Posterior cingulate gyrus (tissue), 11 donors: ENCODE results near the gene PML.

Source experiments
- DNase-seq, 10 donors: peaks; one replicate each; pipeline versions ENCODE4 v3.0.0 to v3.0.0-alpha.2; 2020 to 2021; ENCODE audit warnings: mixed read lengths in 3 of 10
- intact Hi-C: fragments of 100-400 bp; cut with DNase I; formaldehyde crosslinking; loops from one replicate; pipeline ENCODE4 v1.15.1; 2023

PML gene

GRCh38 chr15:74035121-74036017 lies 40.9 kb downstream of the PML start:
- intact Hi-C loops: loop anchor here (10.0 kb wide), 1 partner anchor 61 kb away; no protein-coding TSS in a partner anchor
- peak in 3 of 10 donors; percentile 58 to 79 (median 74) for DNase-seq

GRCh38 chr15:74036271-74037170 lies 42.0 kb downstream of the PML start:
- DNase-seq: peak in 9 of 10 donors; percentile 34 to 93 (median 70)
- intact Hi-C loops: loop anchor here (10.0 kb wide), 1 partner anchor 62 kb away; no protein-coding TSS in a partner anchor

GRCh38 chr15:74037171-74038117 lies 42.9 kb downstream of the PML start:
- intact Hi-C loops: loop anchor here (10.0 kb wide), 1 partner anchor 63 kb away; no protein-coding TSS in a partner anchor
- DNase-seq: peak in 1 of 10 donors; percentile 55

GRCh38 chr15:74038707-74039655 lies 44.5 kb downstream of the PML start:
- DNase-seq: peak in 2 of 10 donors; percentile 55 to 58
- intact Hi-C loops: loop anchor here (10.0 kb wide), 1 partner anchor 64 kb away; no protein-coding TSS in a partner anchor

DNA sequence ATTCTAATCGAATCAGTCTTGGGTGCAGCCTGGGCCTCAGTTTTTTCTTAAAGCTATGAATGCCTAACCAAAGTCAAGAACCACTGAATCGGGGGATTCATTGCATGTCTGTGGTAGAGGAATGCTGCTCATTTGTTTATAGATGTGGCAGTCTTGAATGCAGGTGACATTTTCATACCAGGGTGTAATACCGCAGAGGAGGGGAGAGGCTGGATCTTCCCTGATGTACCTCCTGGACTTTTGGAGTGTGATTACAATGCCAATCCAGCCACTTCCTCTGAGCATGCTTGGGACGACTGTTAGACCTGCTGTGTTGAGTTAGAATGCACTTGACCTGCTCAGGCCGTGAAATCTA lies 45.1 kb downstream of the PML start:
- intact Hi-C loops: loop anchor here (10.0 kb wide), 1 partner anchor 65 kb away; no protein-coding TSS in a partner anchor
- peak in 1 of 10 donors; percentile 3 for DNase-seq

- intact Hi-C loops: no loop called here
- DNase-seq: peak in 1 of 10 donors; percentile 39
Measured at GRCh38 chr15:74040109-74040850, 45.8 kb downstream of the PML start.

- intact Hi-C loops: no loop called here
- peak in 2 of 10 donors; percentile 60 to 67 for DNase-seq
Measured at GRCh38 chr15:74041311-74041756, 46.8 kb downstream of the PML start.

DNA sequence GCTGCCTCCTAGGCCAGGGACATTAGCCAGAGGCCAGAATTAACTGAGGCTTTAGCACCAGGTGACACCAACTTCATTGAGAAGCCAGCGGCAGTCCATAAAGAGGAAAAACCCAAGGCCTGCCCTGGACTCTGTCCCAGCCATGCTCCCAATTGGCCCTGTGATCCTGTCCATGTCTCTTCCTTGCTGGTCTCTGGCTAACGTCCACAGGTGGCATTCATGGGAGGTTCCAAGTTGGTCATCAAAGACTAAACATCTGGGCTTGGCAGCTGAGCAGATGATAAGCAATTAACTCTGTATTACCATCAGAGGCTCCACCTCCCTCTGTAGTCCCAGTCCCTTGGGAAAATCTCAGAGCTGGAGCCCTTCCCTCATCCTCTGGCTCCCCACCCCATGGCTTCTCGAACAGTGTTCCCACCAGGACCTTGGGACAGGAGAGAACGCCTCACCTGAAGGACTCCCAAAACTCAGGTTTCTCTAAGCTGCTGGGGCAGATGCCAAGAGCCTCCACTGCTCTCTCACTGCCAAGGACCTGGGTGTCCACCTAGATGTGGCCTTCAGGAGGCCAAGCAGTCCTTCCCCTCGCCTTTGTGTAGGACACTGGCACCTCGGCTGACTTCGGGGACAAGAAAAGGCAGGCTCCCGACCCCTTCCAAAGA lies 47.4 kb downstream of the PML start:
- peak in 1 of 10 donors; percentile 22 for DNase-seq
- intact Hi-C loops: no loop called here

GRCh38 chr15:74042603-74043424 lies 48.3 kb downstream of the PML start:
- peak in 1 of 10 donors; percentile 32 for DNase-seq
- intact Hi-C loops: no loop called here

- peak in 2 of 10 donors; percentile 42 to 62 for DNase-seq
- intact Hi-C loops: no loop called here
Measured at GRCh38 chr15:74043425-74044266, 49.1 kb downstream of the PML start.

- intact Hi-C loops: no loop called here
Measured at GRCh38 chr15:74044267-74045110, 50.0 kb downstream of the PML start.

DNA sequence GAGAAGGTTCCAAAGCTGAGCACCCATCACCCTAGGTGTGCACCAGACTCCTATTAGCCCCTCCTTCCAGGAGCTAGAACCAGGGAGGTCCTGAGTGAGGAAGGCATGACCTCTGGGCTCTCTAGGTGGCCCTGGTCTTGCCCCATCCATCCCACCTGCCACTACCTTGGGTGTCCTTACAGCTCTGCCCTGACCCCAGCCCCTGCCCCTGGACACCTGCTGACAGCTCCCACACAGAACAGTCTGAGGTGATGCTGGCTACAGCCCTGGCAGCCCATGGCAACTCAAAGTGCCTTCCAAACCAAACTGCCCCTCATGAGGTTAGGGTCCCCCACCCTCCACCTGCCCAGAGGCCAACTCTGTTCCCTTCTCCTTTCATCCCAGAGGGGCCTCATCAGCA lies 50.7 kb downstream of the PML start:
- peak in 2 of 10 donors; percentile 9 to 67 for DNase-seq
- intact Hi-C loops: no loop called here

More at GRCh38 chr15:74044267-74045110, 50.0 kb downstream of the PML start:
- peak in 2 of 10 donors; percentile 48 to 71 for DNase-seq

GRCh38 chr15:74045636-74046274 lies 51.2 kb downstream of the PML start:
- intact Hi-C loops: no loop called here
- DNase-seq: peak in 2 of 10 donors; percentile 33 to 55

DNA sequence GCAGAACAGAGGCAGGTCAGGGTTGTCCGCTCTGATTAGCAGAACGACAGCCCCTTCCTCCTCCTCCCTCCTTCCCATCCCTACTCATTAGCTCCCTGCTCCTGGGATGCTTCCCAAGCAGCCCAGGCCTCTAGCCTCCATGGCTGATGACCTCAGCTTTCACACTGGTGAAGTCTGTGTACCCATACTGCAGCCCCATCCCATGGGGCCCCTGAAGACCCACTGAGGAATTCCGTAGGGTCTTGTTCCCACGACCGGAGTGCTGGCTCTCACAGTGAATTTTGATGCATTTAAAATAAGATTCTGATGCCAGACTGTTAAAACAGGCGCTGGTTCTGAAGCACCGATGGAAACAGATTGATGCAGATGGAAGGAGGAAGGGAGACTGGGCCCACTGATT lies 51.8 kb downstream of the PML start:
- DNase-seq: peak in 1 of 10 donors; percentile 6
- intact Hi-C loops: no loop called here
